HEK293 (cell line): Measurements from ENCODE around the gene PLEKHS1.

Source experiments
- CTCF ChIA-PET: fragments of 350-600 bp; formaldehyde crosslinking; extraction: SDS; loops from one replicate; lab custom pipeline; 2021; ENCODE audit warnings: antibody characterized with exemption; lab: Yijun Ruan, JAX
- POLR2A ChIA-PET: fragments of 300-600 bp; formaldehyde crosslinking; extraction: SDS; loops from one replicate; lab custom pipeline; 2020; ENCODE audit warnings: antibody characterized with exemption, inconsistent platforms; lab: Yijun Ruan, JAX
- H3K27ac ChIP-seq: fragments of 200-500 bp; sonication (Bioruptor generic); 2 replicates; pipeline ENCODE4 v1.5.1; 2014; ENCODE audit warnings: low read depth, low read length, control low read depth, inconsistent platforms; ENCODE audit errors: extremely low read depth
- H3K36me3 ChIP-seq, 2 experiments: fragments of 200-500 bp in 1 of 2; sonication (Bioruptor generic) in 1 of 2; 1 replicate in 1 of 2; 2 replicates in 1 of 2; pipeline ENCODE4 v1.5.1; 2014 to 2017; ENCODE audit warnings: inconsistent platforms in 2 of 2, low read length in 2 of 2; ENCODE audit not compliant: control insufficient read depth in 2 of 2, insufficient read depth in 1 of 2
- H3K4me1 ChIP-seq: fragments of 200-500 bp; sonication (Bioruptor generic); 2 replicates; pipeline ENCODE4 v1.5.1; 2014; ENCODE audit warnings: mild to moderate bottlenecking, low read length, inconsistent platforms; ENCODE audit not compliant: control insufficient read depth, insufficient read depth
- H3K4me3 ChIP-seq: 2 replicates; pipeline ENCODE4 v1.5.1; 2011; ENCODE audit warnings: low read depth, mild to moderate bottlenecking, control low read depth, low read length, moderate library complexity
- H3K9me3 ChIP-seq: fragments of 200-500 bp; sonication (Bioruptor generic); 2 replicates; pipeline ENCODE4 v1.5.1; 2014; ENCODE audit warnings: low read depth, low read length, inconsistent platforms; ENCODE audit not compliant: control insufficient read depth, insufficient read depth
- AEBP2 ChIP-seq: fragments of 450-650 bp; formaldehyde crosslinking; IDR thresholded peaks from 2 replicates; pipeline ENCODE4 v1.5.1; 2016; ENCODE audit warnings: missing biosample characterization, missing genetic modification characterization, borderline replicate concordance
- ATF2 ChIP-seq: fragments of 450-650 bp; formaldehyde crosslinking; IDR thresholded peaks from 2 replicates; pipeline ENCODE4 v1.5.1; 2016; ENCODE audit warnings: missing biosample characterization, missing genetic modification characterization, low read depth
- MYNN ChIP-seq: fragments of 450-650 bp; formaldehyde crosslinking; IDR thresholded peaks from 2 replicates; pipeline ENCODE4 v1.5.1; 2016; ENCODE audit warnings: missing biosample characterization, missing genetic modification characterization, borderline replicate concordance
- MZF1 ChIP-seq: fragments of 450-650 bp; formaldehyde crosslinking; IDR thresholded peaks from 2 replicates; pipeline ENCODE4 v1.5.1; 2017; ENCODE audit warnings: missing biosample characterization, missing genetic modification characterization, borderline replicate concordance
- REPIN1 ChIP-seq: fragments of 450-650 bp; formaldehyde crosslinking; IDR thresholded peaks from 2 replicates; pipeline ENCODE4 v1.5.1; 2017; ENCODE audit warnings: missing biosample characterization, missing genetic modification characterization, low read depth
- REST ChIP-seq: fragments of 450-650 bp; formaldehyde crosslinking; IDR thresholded peaks from 2 replicates; pipeline ENCODE4 v1.5.1; 2016; ENCODE audit warnings: missing biosample characterization, missing genetic modification characterization
- SP7 ChIP-seq: fragments of 450-650 bp; formaldehyde crosslinking; IDR thresholded peaks from 2 replicates; pipeline ENCODE4 v1.5.1; 2016; ENCODE audit warnings: missing biosample characterization, missing genetic modification characterization
- ZBTB21 ChIP-seq: fragments of 450-650 bp; formaldehyde crosslinking; IDR thresholded peaks from 2 replicates; pipeline ENCODE4 v1.5.1; 2017; ENCODE audit warnings: missing biosample characterization, missing genetic modification characterization
- ZNF157 ChIP-seq: fragments of 450-650 bp; formaldehyde crosslinking; IDR thresholded peaks from 2 replicates; pipeline ENCODE4 v1.5.1; 2016; ENCODE audit warnings: missing biosample characterization, missing genetic modification characterization
- ZNF248 ChIP-seq: fragments of 450-650 bp; formaldehyde crosslinking; IDR thresholded peaks from 2 replicates; pipeline ENCODE4 v1.5.1; 2017; ENCODE audit warnings: missing biosample characterization, missing genetic modification characterization
- ZNF280C ChIP-seq: fragments of 450-650 bp; formaldehyde crosslinking; IDR thresholded peaks from 2 replicates; pipeline ENCODE4 v1.5.1; 2016; ENCODE audit warnings: missing biosample characterization, missing genetic modification characterization
- ZNF362 ChIP-seq: fragments of 450-650 bp; formaldehyde crosslinking; IDR thresholded peaks from 2 replicates; pipeline ENCODE4 v1.5.1; 2016; ENCODE audit warnings: missing biosample characterization, missing genetic modification characterization
- ZNF530 ChIP-seq: fragments of 450-650 bp; formaldehyde crosslinking; IDR thresholded peaks from 2 replicates; pipeline ENCODE4 v1.5.1; 2016; ENCODE audit warnings: low read depth, missing biosample characterization, missing genetic modification characterization
- ZNF544 ChIP-seq: fragments of 450-650 bp; formaldehyde crosslinking; IDR thresholded peaks from 2 replicates; pipeline ENCODE4 v1.5.0; 2017; ENCODE audit warnings: missing biosample characterization, missing genetic modification characterization
- ZNF692 ChIP-seq: fragments of 450-650 bp; formaldehyde crosslinking; IDR thresholded peaks from 2 replicates; pipeline ENCODE4 v1.5.1; 2016; ENCODE audit warnings: missing biosample characterization, missing genetic modification characterization
- ZNF843 ChIP-seq: fragments of 450-650 bp; formaldehyde crosslinking; IDR thresholded peaks from 2 replicates; pipeline ENCODE4 v1.5.1; 2016; ENCODE audit warnings: missing biosample characterization, missing genetic modification characterization

PLEKHS1 gene

GRCh38 chr10:113713640-113713982 is 37.9 kb upstream of the PLEKHS1 start:
- ChIA-PET CTCF (interaction anchor here (0.6 to 2.9 kb wide), 3 partner anchors 9 to 390 kb away, joined by 3 to 10 read pairs (median 4); no protein-coding TSS in a partner anchor), POLR2A (no interaction called here)
- Histone ChIP-seq H3K27ac (no peak overlapping the region), H3K9me3 (no peaks in the 10 kb centered on the region), H3K4me3 (no peak overlapping the region), H3K36me3 (no peaks in the 10 kb centered on the region), H3K4me1 (peaks cover 6% of the 10 kb centered on the region)
- TF ChIP-seq SP7 (peak; percentile 32; the same call in 1 of the 2 replicates), ZNF248 (tag by site-specific recombination) (no peak)

- no peak for TF ChIP-seq MYNN (tag by site-specific recombination)
- TF ChIP-seq ZNF362 (tag by site-specific recombination) = no peak
- TF ChIP-seq REST = peak; percentile 75; the same call in 1 of the 2 replicates
- TF ChIP-seq, all 188 proteins: peak for 1
- CTCF ChIA-PET = interaction anchor here (0.6 kb wide), 1 partner anchor 134 kb away, joined by 3 read pairs; no protein-coding TSS in a partner anchor
- Histone ChIP-seq H3K4me3 (no peak overlapping the region), H3K9me3 (no peaks in the 10 kb centered on the region), H3K36me3 (peaks cover 0 to 3% of the 10 kb centered on the region in 2 experiments; a peak in 1 of 3 replicates), H3K4me1 (no peaks in the 10 kb centered on the region; the same call in 1 of the 2 replicates), H3K27ac (no peak overlapping the region)
- POLR2A ChIA-PET = no interaction called here
These were observed 35.2 kb upstream of the PLEKHS1 start for GRCh38 chr10:113716109-113716910.

- Histone ChIP-seq H3K36me3 (peaks cover 8 to 17% of the 10 kb centered on the region in 2 experiments), H3K9me3 (no peaks in the 10 kb centered on the region), H3K4me3 (no peak overlapping the region), H3K27ac (no peak overlapping the region), H3K4me1 (no peaks in the 10 kb centered on the region)
- POLR2A ChIA-PET = no interaction called here
- CTCF ChIA-PET = interaction anchor here (0.7 kb wide), 1 partner anchor 15 kb away, joined by 3 read pairs; no protein-coding TSS in a partner anchor
- TF ChIP-seq REPIN1 (tag by site-specific recombination) (no peak), ZNF157 (tag by site-specific recombination) (no peak), ZBTB21 (tag by site-specific recombination) (no peak), ZNF544 (tag by site-specific recombination) (no peak), AEBP2 (tag by site-specific recombination) (no peak), ZNF280C (tag by site-specific recombination) (no peak), ZNF692 (tag by site-specific recombination) (no peak), MZF1 (no peak), ATF2 (tag by site-specific recombination) (no peak), ZNF248 (tag by site-specific recombination) (no peak), ZNF843 (tag by site-specific recombination) (no peak), ZNF530 (tag by site-specific recombination) (no peak)
These were observed 32.3 kb upstream of the PLEKHS1 start for GRCh38 chr10:113718969-113719822.
